ENCODE data around the gene KBTBD4.

KBTBD4 gene

DNA sequence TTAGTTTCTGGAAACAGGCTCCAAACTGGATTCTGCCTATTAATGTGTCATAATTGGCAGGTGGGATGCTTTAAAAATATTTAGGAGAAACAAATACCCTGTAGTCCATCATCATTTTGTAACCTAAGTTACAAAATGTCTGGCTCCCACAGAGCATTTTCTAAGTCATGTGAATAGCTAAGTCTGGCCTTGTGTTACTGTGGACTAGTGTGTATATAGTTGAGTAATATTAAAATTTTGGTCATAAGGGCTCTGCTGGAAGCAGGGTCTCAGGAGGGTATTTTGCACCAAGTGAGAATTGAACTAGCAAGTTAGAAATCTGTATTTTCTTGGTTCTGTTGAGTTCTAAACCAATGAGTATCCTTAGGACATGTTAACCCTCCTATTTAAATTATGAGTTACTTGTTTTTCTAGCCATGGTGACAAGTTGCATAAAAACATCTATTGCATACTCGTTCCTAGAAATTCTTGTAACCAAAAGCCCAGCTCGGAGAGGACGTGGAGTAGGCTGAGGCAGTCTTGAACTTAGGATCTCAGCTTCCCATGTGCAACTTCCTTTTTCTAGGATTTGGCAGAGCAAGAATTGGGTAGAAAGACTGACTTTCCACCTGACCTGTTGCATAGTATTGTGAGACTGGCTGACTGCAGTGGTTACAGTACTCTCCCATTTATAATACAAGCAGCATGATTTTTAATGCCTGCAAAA is 8.0 kb downstream of the KBTBD4 start:
- no peaks in the 10 kb centered on the region for H3K27me3 ChIP-seq (ENCODE audit: insufficient read depth, low read length)
- H3K4me2 ChIP-seq (ENCODE audit: low read length): no peak overlapping the region
- H3K4me1 ChIP-seq (ENCODE audit: insufficient read depth, low read length, severe bottlenecking): peaks cover 12% of the 10 kb centered on the region
- H2AFZ ChIP-seq (ENCODE audit: low read length): no peak overlapping the region
- H3K9me3 ChIP-seq (ENCODE audit: low read length): no peaks in the 10 kb centered on the region
- no peaks in the 10 kb centered on the region for H3K9me2 ChIP-seq (ENCODE audit: low read depth, low read length)
- no peaks in the 10 kb centered on the region for H4K20me1 ChIP-seq (ENCODE audit: insufficient read depth, low read length)
- H3F3A ChIP-seq (ENCODE audit: insufficient read depth, low read length): 0 out of 2 replicates have a peak, but pooled peaks cover 5% of the 10 kb centered on the region
- no peak overlapping the region for H3K9ac ChIP-seq (ENCODE audit: low read length)
- peaks cover 69% of the 10 kb centered on the region for H3K36me3 ChIP-seq (ENCODE audit: insufficient read depth, low read length)
- H3K4me3 ChIP-seq (ENCODE audit: low read depth, low read length, poor library complexity, severe bottlenecking): no peak overlapping the region
- TF ChIP-seq, protein P1, sequence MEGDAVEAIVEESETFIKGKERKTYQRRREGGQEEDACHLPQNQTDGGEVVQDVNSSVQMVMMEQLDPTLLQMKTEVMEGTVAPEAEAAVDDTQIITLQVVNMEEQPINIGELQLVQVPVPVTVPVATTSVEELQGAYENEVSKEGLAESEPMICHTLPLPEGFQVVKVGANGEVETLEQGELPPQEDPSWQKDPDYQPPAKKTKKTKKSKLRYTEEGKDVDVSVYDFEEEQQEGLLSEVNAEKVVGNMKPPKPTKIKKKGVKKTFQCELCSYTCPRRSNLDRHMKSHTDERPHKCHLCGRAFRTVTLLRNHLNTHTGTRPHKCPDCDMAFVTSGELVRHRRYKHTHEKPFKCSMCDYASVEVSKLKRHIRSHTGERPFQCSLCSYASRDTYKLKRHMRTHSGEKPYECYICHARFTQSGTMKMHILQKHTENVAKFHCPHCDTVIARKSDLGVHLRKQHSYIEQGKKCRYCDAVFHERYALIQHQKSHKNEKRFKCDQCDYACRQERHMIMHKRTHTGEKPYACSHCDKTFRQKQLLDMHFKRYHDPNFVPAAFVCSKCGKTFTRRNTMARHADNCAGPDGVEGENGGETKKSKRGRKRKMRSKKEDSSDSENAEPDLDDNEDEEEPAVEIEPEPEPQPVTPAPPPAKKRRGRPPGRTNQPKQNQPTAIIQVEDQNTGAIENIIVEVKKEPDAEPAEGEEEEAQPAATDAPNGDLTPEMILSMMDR (IDR thresholded peaks at IDR 0.05; ENCODE audit: low read length): no peak
- no peak for TF ChIP-seq EZH2 (IDR thresholded peaks at IDR 0.05; ENCODE audit: borderline replicate concordance, low read length)
- H3K27ac ChIP-seq (ENCODE audit: low read depth, low read length, poor library complexity, severe bottlenecking): no peak overlapping the region
- peaks cover 14% of the 10 kb centered on the region for H3K79me2 ChIP-seq (ENCODE audit: insufficient read depth, low read length)

DNA sequence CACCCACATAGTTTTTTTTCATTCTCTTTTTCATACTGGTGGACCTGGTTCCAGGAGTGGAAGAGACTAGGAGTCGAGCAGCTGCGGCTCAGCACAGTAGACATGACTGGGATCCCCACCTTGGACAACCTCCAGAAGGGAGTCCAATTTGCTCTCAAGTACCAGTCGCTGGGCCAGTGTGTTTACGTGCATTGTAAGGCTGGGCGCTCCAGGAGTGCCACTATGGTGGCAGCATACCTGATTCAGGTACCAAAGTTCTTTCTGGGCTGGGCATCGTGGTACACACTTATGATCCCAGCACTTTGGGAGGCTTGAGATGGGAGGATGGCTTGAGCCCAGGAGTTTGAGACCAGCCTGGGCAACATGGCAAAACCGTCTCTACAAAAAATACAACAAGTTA is 9.1 kb downstream of the KBTBD4 start:
- no peak for TF ChIP-seq EZH2 (IDR thresholded peaks at IDR 0.05; ENCODE audit: borderline replicate concordance, low read length)
- TF ChIP-seq, protein P1 (IDR thresholded peaks at IDR 0.05; ENCODE audit: low read length): no peak
- Histone ChIP-seq H3K27me3 (ENCODE audit: insufficient read depth, low read length) (no peaks in the 10 kb centered on the region), H3K4me2 (ENCODE audit: low read length) (no peak overlapping the region), H3K9me3 (ENCODE audit: low read length) (no peaks in the 10 kb centered on the region), H3K9me2 (ENCODE audit: low read depth, low read length) (no peaks in the 10 kb centered on the region), H3K27ac (ENCODE audit: low read depth, low read length, poor library complexity, severe bottlenecking) (no peak overlapping the region), H3K4me3 (ENCODE audit: low read depth, low read length, poor library complexity, severe bottlenecking) (no peak overlapping the region), H3F3A (ENCODE audit: insufficient read depth, low read length) (0 out of 2 replicates have a peak, but pooled peaks cover 5% of the 10 kb centered on the region), H2AFZ (ENCODE audit: low read length) (no peak overlapping the region), H3K9ac (ENCODE audit: low read length) (no peak overlapping the region), H3K4me1 (ENCODE audit: insufficient read depth, low read length, severe bottlenecking) (peaks cover 17% of the 10 kb centered on the region), H3K36me3 (ENCODE audit: insufficient read depth, low read length) (peaks cover 59% of the 10 kb centered on the region), H3K79me2 (ENCODE audit: insufficient read depth, low read length) (peaks cover 21% of the 10 kb centered on the region), H4K20me1 (ENCODE audit: insufficient read depth, low read length) (no peaks in the 10 kb centered on the region)

DNA sequence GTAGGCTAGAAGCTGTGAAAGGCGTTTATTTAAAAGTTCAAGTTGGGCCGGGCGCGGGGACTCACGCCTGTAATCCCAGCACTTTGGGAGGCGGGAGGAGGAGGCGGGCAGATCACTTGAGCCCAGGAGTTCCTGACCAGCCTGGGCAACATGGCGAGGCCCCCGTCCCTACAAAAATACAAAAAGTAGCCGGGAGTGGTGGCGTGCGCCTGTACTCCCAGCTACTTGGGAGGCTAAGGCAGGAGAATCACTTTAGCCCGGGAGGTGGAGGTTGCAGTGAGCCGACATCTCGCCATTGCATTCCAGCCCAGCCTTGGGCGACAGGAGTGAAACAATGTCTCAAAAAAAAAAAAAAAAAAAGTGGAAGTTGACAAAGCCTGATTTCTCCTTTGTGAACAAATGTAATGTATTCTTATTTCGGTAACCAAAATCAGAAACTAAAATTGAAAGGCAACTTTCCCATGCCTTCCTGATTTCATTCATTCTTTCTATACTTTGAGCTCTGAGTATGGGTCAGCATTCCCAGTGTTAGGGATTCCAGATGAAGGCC is 12.5 kb downstream of the KBTBD4 start:
- H3K36me3 ChIP-seq (ENCODE audit: insufficient read depth, low read length): peaks cover 28% of the 10 kb centered on the region
- peaks cover 21% of the 10 kb centered on the region for H3K79me2 ChIP-seq (ENCODE audit: insufficient read depth, low read length)

More for the DNA sequence above, 12.5 kb downstream of the KBTBD4 start:
- Histone ChIP-seq H3K9me3 (ENCODE audit: low read length) (no peaks in the 10 kb centered on the region), H2AFZ (ENCODE audit: low read length) (no peak overlapping the region), H3K9ac (ENCODE audit: low read length) (peak overlapping the region; percentile 86), H3K4me3 (ENCODE audit: low read depth, low read length, poor library complexity, severe bottlenecking) (peak overlapping the region; percentile 87), H3K4me1 (ENCODE audit: insufficient read depth, low read length, severe bottlenecking) (peaks cover 23% of the 10 kb centered on the region), H3K4me2 (ENCODE audit: low read length) (peak overlapping the region; percentile 93), H3K27ac (ENCODE audit: low read depth, low read length, poor library complexity, severe bottlenecking) (peak overlapping the region; percentile 55), H4K20me1 (ENCODE audit: insufficient read depth, low read length) (no peaks in the 10 kb centered on the region), H3K9me2 (ENCODE audit: low read depth, low read length) (no peaks in the 10 kb centered on the region), H3F3A (ENCODE audit: insufficient read depth, low read length) (0 out of 2 replicates have a peak, but pooled peaks cover 5% of the 10 kb centered on the region), H3K27me3 (ENCODE audit: insufficient read depth, low read length) (no peaks in the 10 kb centered on the region)
- TF ChIP-seq EZH2 (IDR thresholded peaks at IDR 0.05; ENCODE audit: borderline replicate concordance, low read length): no peak

All from OCI-LY1 (cell line).